Erythroblast (primary cell): ENCODE results near the gene CFB.
"Not testable (repeated sequence)": the region's sequence is repeated elsewhere in the genome, so short reads cannot be mapped to it uniquely, and the experiment has no call there.

Experiments used
- DNase-seq, 2 experiments: peaks; one replicate each; lab custom pipeline; 2025; lab: John Stamatoyannopoulos, UW
- GATA1 ChIP-seq: IDR thresholded peaks from 2 replicates; pipeline ENCODE4 v1.6.1; 2011; ENCODE audit warnings: low read depth, mild to moderate bottlenecking, control low read depth, low read length, moderate library complexity
- POLR2A ChIP-seq: IDR thresholded peaks from 2 replicates; pipeline ENCODE4 v1.6.1; 2011; ENCODE audit warnings: mild to moderate bottlenecking, low read length

The CFB gene

DNA sequence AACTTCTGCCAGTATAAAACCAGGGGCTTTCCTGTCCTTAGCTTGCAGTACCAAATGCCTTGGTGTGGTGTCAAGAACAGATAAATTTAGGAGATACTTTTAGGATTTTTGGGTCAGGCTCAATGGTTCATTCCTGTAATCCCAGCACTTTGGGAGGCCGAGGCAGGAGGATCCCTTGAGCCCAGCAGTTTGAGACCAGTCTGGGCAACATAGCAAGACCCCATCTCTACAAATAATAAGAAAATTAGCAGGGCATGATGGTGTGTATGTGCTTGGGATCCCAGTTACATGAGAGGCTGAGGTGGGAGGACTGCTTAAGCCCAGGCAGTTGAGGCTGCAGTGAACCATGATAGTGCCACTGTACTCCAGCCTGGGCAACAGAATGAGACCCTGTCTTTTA lies 40.9 kb upstream of the CFB start:
- no peak for DNase-seq
- TF ChIP-seq POLR2A = no peak
- no peak for TF ChIP-seq GATA1

DNA sequence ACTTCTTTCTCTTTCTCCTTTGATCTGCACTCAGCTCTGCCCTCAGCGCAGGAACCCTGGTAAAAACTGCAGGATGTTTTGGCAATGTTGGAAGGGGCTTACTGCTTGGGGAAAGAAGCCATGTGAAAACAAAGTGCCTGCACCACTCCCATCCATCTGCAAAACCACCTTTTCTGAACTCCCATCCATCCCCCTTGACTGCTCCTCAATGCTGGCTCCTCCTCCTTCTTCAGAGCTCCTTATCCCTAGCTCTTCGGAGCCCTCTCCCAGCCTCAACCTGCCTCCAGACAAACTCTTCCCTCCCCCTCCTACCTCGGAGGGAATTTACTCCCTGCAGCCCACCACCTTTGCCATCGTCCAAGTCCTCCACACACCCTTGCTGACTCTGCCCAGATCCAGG lies 39.8 kb upstream of the CFB start:
- TF ChIP-seq GATA1 = no peak
- no peak for TF ChIP-seq POLR2A

DNA sequence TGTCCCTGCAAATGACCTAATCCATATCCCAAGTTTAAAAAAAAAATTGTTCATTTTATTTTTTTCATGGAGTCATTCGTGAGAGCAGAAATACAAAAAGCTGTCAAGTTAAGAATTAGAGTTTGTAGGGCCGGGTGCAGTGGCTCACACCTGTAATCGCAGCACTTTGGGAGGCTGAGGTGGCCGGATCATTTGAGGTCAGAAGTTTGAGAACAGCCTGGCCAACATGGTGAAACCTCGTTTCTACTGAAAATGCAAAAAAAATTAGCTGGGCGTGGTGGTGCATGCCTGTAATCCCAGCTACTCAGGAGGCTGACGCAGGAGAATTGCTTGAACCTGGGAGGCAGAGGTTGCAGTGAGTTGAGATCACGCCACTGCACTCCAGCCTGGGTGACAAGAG lies 39.2 kb upstream of the CFB start:
- not testable (repeated sequence) for DNase-seq

More for the DNA sequence above, 39.8 kb upstream of the CFB start:
- no peak for DNase-seq

DNA sequence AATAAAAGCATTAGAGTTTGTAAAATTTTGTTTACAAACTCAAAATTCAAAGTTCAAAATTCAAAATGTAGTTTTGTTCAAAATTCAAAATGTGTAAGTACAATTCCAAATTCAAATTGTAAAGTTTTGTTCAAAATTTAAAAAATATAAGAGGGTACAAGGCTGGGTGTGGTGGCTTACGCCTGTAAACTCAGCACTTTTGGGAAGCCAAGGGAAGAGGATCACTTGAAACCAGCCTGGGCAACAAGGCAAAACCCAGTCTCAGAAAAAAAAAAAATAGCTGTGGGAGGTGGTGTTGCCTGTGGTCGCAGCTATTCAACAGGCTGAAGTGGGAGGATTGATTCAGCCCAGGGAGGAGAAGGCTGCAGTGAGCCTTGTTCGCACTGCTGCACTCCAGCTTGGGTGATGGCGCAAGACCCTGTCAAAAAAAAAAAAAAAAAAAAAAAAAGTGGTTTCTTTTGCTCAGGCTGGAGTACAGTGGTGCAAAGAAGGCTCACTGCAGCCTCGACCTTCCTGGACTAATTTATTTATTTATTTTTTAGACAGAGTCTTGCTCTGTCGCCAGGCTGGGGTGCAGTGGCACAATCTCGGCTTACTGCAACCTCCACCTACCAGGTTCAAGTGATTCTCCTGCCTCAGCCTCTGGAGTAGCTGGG lies 38.6 kb upstream of the CFB start:
- no peak for TF ChIP-seq POLR2A
- no peak for TF ChIP-seq GATA1
- no peak for DNase-seq

DNA sequence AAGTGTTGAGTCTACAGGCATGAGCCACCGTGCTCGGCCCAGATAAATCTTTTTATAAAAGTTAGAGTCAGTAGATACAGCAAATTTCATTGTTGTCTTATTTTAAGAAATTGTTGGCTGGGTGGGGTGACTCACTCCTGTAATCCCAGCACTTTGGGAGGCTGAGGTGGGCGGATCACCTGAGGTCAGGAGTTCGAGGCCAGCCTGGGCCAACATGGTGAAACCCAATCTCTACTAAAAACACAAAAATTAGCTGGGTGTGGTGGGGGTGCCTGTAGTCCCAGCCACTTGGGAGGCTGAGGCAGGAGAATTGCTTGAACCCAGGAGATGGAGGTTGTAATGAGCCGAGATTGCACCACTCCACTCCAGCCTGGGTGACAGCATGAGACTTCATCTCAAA lies 37.6 kb upstream of the CFB start:
- not testable (repeated sequence) for DNase-seq

DNA sequence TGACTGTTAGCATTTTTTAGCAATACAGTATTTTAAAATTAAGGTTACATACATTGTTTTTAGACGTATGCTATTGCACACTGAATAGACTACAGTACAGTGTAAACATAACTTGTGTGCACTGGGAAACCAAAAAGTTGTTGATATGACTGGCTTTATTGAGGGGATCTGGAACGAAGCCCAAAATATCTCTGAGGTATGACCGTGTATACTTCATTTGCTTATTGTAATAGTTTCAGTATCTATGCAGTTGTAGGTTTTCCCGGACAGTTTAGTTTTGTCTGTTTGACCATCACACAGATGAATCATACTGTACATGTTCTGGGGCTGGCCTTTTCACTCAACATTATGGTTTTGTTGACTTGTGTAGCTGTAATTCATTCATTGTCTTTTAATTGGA lies 37.1 kb upstream of the CFB start:
- TF ChIP-seq GATA1 (no peak), POLR2A (no peak)
- no peak for DNase-seq

DNA sequence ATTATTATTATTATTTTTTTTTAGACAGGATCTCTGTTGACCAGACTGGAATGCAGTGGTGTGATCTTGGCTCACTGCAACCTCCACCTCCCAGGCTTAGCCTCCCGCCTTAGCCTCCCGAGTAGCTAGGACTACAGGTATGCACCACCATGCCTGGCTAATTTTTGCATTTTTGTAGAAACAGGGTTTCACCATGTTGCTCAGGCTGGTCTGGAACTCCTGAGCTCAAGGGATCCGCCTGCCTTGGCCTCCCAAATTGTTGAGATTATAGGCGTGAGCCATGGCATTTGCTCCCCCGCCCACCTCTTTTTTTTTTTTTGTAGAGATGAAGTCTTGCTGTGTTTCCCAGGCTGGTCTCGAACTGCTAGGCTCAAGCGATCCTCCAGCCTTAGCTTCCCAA lies 36.6 kb upstream of the CFB start:
- not testable (repeated sequence) for DNase-seq

DNA sequence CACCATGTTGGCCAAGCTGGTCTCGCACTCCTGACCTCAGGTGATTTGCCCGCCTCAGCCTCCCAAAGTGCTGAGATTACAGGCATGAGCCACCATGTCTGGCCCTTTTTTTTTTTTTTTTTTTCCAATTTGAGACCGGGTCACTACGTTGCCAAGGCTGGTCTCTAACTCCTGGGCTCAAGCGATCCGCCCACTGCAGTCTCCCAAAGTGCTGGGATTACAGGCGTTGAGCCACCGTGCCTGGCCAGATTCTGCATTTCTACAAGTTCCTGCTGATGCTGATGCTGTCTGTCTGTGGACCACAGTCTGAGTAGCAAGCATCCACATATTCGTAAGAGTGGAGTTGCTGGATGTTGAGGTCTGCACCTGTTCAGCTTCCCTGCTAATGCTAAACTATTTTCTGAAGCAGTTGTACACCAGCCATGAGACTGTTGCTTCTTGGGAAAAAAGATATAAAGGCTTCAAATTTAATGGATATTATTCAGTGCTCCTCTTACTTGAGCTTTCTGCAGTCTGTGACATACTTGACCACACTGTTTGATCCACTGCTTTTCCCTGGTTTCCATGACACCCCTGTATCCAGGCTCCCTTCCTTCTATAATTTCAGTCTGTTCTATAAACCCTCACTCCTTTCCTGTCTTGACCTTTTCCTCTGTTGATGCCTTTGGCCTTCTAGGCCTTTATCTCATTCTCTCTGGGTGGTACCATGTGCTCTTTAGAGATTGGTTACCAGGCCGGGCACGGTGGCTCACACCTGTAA lies 33.9 kb upstream of the CFB start:
- DNase-seq = no peak

DNA sequence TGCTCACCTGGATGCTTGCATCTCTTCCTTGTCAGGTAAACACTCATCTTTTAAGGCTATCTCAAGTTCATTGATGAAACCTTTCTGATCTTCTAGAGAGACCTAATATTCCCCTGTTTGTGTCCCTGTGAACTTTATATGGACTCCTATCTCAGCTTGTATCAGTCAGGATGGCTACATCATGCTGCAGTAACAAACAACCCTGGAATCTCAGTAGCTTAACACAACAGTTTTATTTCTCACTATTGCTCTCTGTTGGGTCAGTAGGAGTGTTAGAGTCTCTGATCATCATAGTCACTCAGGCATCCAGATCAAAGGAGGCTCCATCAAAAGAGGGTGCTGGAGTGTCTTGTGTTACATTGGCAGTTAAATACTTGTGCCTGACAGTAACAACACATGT lies 30.5 kb upstream of the CFB start:
- TF ChIP-seq POLR2A (no peak), GATA1 (no peak)
- no peak for DNase-seq

More for the DNA sequence above, 33.9 kb upstream of the CFB start:
- TF ChIP-seq GATA1 (no peak), POLR2A (no peak)

DNA sequence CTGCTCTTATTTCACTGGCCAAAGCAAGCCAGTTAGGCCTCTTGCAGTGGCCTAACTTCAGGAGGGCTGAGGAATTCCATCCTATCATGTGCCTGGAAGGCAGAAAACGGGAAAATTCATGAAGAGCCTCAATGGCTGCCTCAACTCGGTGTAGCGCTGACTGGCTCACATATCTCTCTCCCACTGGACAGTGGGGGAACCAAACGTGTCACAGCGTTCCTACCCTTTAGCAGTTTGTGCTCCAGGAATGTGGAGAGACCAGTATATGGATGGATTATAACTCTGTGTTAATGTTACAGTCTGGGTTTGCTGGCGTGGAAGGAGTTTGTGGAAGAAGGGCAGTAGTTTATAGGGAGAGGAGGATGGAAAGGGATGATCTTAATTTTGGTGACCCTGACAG lies 30.1 kb upstream of the CFB start:
- no peak for DNase-seq
- TF ChIP-seq POLR2A (no peak), GATA1 (no peak)

DNA sequence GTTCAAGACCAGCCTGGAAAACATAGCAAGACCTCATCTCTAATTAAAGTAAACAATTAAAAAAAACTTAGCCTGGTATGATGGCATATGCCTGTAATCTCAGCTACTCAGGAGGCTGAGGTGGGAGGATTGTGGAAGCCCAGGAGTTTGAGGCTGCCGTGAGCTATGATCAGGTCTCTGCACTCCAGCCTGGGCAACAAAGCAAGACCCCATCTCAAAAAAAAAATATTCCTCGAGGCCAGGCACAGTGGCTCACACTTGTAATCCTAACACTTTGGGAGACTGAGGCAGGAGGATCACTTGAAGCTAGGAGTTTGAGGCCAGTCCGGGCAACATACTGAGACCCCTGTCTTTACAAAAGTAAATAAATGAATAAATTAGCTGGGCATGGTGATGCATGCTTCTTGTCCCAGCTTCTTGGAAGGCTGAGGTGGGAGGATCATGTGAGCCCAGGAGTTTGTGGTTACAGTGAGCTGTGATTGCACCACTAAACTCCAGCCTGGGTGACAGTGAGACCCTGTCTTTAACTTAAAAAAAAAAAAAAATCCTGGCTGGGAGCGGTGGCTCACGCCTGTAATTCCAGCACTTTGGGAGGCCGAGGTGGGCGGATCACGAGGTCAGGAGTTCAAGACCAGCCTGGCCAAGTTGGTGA lies 27.7 kb upstream of the CFB start:
- no peak for DNase-seq
- no peak for TF ChIP-seq GATA1
- TF ChIP-seq POLR2A = no peak

DNA sequence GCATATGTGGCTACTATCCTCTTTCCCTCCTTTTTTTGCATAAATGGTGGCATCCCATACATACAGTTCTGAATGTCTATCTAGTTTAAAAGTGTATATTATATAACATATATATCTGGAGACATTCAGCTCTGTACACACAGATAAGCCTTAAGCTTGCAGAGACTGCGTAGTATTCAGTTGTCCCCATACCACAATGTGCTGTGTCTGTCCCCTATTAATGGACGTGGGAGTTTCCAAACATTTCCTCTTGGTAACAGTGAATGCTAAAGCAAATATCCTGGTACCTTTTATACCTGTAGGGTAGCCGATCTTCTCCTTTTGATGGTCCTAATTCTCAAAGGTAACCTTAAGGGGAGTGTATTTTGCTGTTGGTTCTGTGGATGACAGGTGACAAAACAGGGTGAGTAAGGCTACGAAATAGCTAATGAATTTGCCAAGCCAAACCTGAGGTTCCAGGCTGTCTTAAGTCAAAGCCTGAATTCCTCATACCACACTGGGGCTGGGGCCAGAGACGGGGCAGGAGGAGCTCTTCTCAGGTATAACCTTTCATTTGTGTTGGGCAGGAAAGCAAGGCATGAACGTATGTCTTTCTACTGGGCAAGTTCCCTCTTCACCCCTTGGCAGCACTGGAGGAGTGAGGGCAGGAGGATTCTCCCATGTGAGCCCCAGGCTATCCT lies 26.1 kb upstream of the CFB start:
- no peak for TF ChIP-seq GATA1
- TF ChIP-seq POLR2A = no peak
- no peak for DNase-seq

DNA sequence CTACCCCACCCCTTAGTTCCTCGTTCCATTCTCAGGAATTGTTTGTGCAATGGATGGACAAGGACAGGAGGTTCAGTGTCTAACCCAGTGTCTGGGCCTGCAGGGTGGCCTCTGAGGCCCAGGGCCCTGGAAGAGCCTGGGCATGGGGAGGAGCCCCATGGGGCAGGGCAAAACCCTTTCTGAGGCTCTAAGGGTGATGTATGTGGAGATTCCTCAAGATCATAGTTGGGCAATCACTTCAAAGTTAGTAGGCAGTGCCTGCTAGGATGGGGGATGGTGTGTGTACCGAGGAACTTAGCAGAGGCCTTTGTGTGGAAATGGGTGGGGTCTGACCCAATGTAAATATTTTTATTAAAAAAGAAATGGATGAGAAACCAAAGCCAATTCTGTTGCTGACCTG lies 25.1 kb upstream of the CFB start:
- no peak for DNase-seq
- TF ChIP-seq GATA1 = no peak

DNA sequence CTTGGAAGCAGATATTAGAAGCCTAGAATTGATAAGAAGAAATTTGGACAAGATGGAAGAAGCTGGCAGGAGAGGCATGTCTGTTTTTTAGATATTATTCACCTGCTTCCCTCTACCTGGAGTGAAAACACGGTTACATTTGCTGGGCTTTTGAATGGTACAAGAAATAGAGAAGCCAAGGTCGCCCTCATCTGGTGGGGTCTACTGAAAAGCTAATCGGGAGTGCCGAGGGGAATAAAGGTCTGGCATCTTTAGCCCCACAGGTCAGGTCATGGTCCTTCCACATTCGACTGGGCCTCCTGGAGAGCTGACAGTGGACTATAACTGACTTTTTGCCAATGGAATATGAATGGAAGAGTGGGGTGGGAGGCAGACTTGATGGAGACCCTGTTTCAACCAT lies 23.0 kb upstream of the CFB start:
- DNase-seq = peak; percentile 13 to 40
- TF ChIP-seq POLR2A (no peak), GATA1 (no peak)
